NCI-H1048 (cell line): ENCODE data around the gene EP400.

Experiments used
- DNase-seq: peaks from one replicate; lab custom pipeline; 2025; lab: John Stamatoyannopoulos, UW

The EP400 gene

DNA sequence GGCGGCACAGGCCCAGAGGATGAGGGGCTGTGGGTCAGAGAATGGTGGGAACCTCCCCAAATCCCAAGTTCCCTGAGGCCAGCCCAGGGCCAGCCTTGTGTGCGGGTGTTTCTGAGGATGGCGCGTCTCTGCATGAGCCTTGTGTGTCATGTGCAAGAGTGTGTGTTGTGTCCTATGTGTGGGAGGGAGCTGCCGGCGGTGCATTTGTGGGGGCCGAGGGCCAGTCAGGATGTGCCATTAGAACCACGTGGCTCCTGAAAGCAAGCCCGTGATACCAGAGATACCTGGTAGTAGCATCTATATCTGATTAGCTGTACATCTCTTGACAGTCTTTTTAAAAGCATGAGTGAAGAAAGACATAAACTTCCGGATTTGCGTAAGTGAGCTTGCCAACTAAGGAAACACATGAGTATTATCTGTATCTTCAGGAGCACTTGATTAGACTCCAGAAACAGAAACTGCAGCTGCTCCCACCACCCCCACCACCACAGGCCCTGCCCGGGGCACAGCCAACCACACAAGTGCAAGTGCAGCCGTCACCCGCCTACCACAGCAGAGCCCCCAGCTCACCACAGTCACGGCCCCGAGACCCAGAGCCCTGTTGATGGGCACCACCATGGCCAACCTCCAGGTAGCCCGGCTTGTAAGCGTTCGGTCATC is 175.2 kb downstream of the EP400 start:
- no peak for DNase-seq

GRCh38 chr12:132125736-132126135 is 176.0 kb downstream of the EP400 start:
- DNase-seq = no peak

DNA sequence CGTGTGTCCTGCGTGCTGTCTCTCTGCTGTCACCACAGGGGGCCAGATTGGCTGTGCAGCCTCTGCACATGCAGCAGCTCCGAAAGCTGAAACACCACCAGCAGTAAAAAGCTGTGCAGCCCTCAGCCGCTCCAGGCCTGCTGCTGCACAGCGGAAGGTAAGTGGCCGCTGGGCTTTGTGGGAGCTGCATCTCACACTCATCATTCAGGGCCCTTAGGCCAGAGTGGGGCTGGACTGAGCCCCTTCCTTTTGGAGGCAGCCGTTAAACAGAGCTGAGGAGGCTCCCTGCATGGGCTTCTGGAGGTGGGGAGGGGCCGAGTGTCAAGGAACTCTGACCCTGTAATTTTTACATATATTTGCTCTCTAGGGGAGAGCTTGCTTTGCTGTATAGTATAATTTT is 177.3 kb downstream of the EP400 start:
- no peak for DNase-seq

- no peak for DNase-seq
Observed at GRCh38 chr12:132129007-132129406, 179.3 kb downstream of the EP400 start.

DNA sequence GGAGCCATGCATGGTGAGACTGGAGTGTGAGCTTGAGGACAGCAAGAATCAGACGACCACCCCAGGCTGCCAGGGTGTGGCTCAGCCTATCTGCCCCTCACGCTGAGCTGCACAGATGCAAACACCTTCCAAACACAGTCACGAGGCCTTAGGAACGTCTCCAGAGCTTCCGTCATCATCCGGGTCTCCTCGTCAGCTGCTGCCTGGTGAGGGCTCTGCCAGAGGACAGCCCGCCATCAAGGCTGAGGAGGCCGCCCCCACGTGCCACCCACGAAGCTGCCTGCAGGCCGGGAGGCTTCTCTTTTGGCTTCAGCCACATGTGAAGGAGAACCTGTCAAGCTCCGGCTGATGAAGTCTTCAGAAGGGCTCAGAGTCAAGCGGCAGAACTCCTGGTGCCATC is 180.9 kb downstream of the EP400 start:
- no peak for DNase-seq
